GM13977 (cell line): ENCODE data around the gene MALRD1.

Experiments used
- DNase-seq: peaks from one replicate; pipeline ENCODE4 v3.0.0; 2012; ENCODE audit warnings: low spot score
- in situ Hi-C: fragments of 300-500 bp; cut with MboI; formaldehyde crosslinking; loops from one replicate; pipeline ENCODE4 v1.12.0; 2022; ENCODE audit warnings: low sequenced_read_pairs, low pct_unique_long_range_greater_than_20kb, mixed read lengths, inconsistent platforms; ENCODE audit not compliant: unreplicated experiment
- TF ChIP-seq, protein P1 (sequence below): IDR thresholded peaks from 2 replicates; pipeline ENCODE4 v1.5.1; 2012; ENCODE audit warnings: mild to moderate bottlenecking, control low read depth; ENCODE audit not compliant: insufficient read depth; ENCODE audit errors: extremely low read depth, missing control alignments

Gene MALRD1

DNA sequence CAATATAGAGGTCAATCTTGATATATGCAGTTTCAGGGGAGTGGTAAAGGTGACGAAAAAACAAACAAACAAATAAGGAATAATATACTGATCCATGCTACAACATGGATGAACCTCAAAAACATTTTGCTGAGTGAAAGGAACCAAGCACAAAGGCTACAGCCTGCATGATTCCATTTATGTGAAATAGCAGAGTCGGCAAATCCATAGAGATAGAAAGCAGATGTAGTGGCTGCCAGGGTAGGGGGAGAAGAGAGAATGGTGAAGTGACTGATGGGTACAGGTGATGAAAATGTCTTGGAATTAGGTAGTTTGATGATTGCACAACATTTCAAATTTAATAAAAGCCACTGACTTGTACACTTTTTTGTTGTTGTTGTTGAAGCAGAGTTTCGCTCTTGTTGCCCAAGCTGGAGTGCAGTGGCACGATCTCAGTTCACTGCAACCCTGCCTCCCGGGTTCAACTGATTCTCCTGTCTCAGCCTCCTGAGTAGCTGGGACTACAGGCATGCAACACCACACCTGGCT lies 71.8 kb downstream of the MALRD1 start:
- in situ Hi-C loops, result no loop called here
- DNase-seq, result no peak
- TF ChIP-seq, protein P1, sequence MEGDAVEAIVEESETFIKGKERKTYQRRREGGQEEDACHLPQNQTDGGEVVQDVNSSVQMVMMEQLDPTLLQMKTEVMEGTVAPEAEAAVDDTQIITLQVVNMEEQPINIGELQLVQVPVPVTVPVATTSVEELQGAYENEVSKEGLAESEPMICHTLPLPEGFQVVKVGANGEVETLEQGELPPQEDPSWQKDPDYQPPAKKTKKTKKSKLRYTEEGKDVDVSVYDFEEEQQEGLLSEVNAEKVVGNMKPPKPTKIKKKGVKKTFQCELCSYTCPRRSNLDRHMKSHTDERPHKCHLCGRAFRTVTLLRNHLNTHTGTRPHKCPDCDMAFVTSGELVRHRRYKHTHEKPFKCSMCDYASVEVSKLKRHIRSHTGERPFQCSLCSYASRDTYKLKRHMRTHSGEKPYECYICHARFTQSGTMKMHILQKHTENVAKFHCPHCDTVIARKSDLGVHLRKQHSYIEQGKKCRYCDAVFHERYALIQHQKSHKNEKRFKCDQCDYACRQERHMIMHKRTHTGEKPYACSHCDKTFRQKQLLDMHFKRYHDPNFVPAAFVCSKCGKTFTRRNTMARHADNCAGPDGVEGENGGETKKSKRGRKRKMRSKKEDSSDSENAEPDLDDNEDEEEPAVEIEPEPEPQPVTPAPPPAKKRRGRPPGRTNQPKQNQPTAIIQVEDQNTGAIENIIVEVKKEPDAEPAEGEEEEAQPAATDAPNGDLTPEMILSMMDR, result no peak

GRCh38 chr10:19133992-19134391 lies 85.4 kb downstream of the MALRD1 start:
- DNase-seq, result no peak
- in situ Hi-C loops, result no loop called here

GRCh38 chr10:19142967-19143366 lies 94.4 kb downstream of the MALRD1 start:
- no peak for DNase-seq
- TF ChIP-seq, protein P1, result no peak
- in situ Hi-C loops, result no loop called here

More at GRCh38 chr10:19133992-19134391, 85.4 kb downstream of the MALRD1 start:
- TF ChIP-seq, protein P1, result no peak

GRCh38 chr10:19144206-19144605 lies 95.6 kb downstream of the MALRD1 start:
- in situ Hi-C loops, result no loop called here
- TF ChIP-seq, protein P1, result no peak
- DNase-seq, result no peak

DNA sequence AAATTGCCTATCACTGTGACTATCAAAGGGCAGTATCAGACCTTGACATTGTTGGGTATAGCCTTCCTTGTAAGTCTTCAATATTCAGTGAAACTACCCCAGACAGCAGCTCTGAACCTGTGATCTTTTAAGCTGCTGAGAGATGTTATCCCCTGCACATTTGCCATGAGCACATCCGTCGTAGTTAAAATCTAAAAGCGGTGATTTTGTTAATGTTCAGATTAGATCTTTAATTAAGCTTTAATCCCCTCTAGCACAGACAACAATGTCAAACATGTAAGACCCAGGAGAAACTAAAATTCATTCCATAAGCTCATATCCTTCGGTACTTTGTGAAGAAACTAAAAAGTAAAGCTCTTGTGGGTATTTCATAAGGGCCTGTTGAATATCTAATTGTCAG lies 105.8 kb downstream of the MALRD1 start:
- no peak for DNase-seq
- TF ChIP-seq, protein P1, result no peak
- in situ Hi-C loops, result no loop called here

- in situ Hi-C loops, result no loop called here
- TF ChIP-seq, protein P1, result no peak
- DNase-seq, result no peak
Measured at GRCh38 chr10:19158358-19158757, 109.8 kb downstream of the MALRD1 start.

- TF ChIP-seq, protein P1, result no peak
- in situ Hi-C loops, result no loop called here
- no peak for DNase-seq
Measured at GRCh38 chr10:19158870-19159269, 110.3 kb downstream of the MALRD1 start.
